Stomach smooth muscle (tissue), 2 donors: ENCODE data around the gene WDR83.
"Not testable (repeated sequence)": the region's sequence is repeated elsewhere in the genome, so short reads cannot be mapped to it uniquely, and the experiment has no call there.

Experiments
- H3K27ac ChIP-seq: one replicate; pipeline ENCODE4 v1.7.0; 2013; ENCODE audit warnings: mild to moderate bottlenecking, low read length, inconsistent platforms
- H3K27me3 ChIP-seq, 2 donors: one replicate each; pipeline ENCODE4 v1.7.0; 2013; ENCODE audit warnings: low read length in 2 of 2; ENCODE audit not compliant: insufficient read depth in 2 of 2, control insufficient read depth in 1 of 2
- H3K36me3 ChIP-seq, 2 donors: one replicate each; pipeline ENCODE4 v1.7.0; 2013; ENCODE audit warnings: low read length in 2 of 2; ENCODE audit not compliant: control insufficient read depth in 2 of 2, insufficient read depth in 2 of 2
- H3K4me1 ChIP-seq: one replicate; pipeline ENCODE4 v1.7.0; 2013; ENCODE audit warnings: low read length; ENCODE audit not compliant: control insufficient read depth, insufficient read depth
- H3K4me3 ChIP-seq, 2 donors: one replicate each; pipeline ENCODE4 v1.7.0; 2013; ENCODE audit warnings: low read length in 2 of 2
- H3K9ac ChIP-seq, 2 donors: one replicate each; pipeline ENCODE4 v1.7.0; 2013; ENCODE audit warnings: low read length in 2 of 2, mild to moderate bottlenecking in 1 of 2
- H3K9me3 ChIP-seq, 2 donors: one replicate each; pipeline ENCODE4 v1.7.0; 2013; ENCODE audit warnings: low read length in 2 of 2; ENCODE audit not compliant: control insufficient read depth in 2 of 2
- donor health status: healthy.
- donor health status: Pancreatic carcinoma.

The WDR83 gene

DNA sequence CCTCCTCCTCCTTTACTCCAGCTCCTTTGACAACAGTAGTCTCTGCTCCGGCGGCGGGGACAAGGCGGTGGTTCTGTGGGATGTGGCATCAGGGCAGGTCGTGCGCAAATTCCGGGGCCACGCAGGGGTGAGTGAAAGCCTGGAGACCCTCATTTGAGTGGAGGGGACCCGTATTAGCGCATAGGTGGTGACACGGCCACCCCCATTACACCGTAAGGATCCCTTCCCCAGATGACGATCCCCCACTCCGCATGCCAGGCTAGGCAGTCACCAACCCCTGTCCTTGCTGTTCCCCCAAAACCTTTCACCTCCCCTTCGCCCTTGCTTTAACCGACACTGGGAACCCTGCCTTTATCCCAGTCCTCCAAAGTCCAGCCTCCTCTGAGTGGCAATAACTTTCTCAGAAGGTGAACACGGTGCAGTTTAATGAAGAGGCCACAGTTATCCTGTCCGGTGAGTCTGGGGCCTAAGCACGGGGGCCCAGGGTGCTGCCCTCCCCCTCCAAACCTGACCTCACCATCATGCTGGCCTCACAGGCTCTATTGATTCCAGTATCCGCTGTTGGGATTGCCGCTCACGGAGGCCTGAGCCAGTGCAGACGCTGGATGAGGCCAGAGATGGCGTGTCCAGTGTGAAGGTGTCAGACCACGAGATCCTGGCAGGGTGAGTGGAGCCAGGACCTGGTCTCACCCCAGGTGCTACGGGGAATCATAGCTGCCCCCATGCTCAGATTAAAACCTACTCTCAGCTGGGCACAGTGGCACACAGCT, 3.7 kb downstream of the WDR83 start:
- no peaks in the 10 kb centered on the region for H3K27me3 ChIP-seq
- no peaks in the 10 kb centered on the region for H3K9me3 ChIP-seq
- peaks cover 41% of the 10 kb centered on the region for H3K4me1 ChIP-seq
- H3K27ac ChIP-seq, result peak overlapping the region; percentile 95
- H3K4me3 ChIP-seq, result peak overlapping the region; percentile 92 to 97
- H3K9ac ChIP-seq, result peak overlapping the region; percentile 89 to 95
- H3K36me3 ChIP-seq, result peaks cover 12 to 20% of the 10 kb centered on the region in 2 donors

DNA sequence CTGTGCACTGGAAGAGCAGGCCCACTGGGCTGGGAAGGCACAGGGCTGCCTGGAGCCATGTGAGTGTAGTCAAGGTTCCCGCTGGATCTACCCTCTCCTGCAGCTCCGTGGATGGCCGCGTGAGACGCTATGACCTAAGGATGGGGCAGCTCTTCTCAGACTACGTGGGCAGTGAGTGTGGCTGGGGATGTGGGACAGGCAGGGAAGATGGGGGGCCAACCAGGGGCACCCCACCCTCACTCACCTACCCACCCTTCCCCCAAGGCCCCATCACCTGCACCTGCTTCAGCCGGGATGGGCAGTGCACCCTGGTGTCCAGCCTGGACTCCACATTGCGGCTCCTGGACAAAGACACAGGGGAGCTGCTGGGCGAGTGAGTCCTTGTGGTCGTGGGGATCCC, 6.1 kb downstream of the WDR83 start:
- H3K27ac ChIP-seq, result no peak overlapping the region

DNA sequence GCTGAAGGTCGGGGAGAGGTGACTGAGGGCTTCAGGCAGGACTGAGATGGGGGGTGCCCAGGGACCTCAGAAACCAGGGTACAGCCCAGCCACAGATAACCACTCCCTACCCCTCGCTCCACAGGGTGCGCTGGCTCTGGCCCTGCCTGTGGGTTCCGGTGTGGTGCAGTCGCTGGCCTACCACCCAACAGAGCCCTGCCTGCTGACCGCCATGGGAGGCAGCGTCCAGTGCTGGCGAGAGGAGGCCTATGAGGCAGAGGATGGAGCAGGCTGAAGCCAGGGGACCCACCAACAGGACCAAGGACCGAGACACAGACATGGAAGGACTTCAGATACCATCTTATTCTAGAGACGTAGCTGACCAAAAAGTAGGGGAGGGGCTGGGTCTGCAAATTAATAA, 8.8 kb downstream of the WDR83 start:
- Histone ChIP-seq H3K27ac (no peak overlapping the region), H3K4me1 (peaks cover 17% of the 10 kb centered on the region), H3K9me3 (no peaks in the 10 kb centered on the region), H3K27me3 (no peaks in the 10 kb centered on the region), H3K9ac (no peak overlapping the region), H3K4me3 (no peak overlapping the region), H3K36me3 (peaks cover 38 to 53% of the 10 kb centered on the region in 2 donors)

More for the DNA sequence above, 6.1 kb downstream of the WDR83 start:
- H3K9me3 ChIP-seq, result no peaks in the 10 kb centered on the region
- peaks cover 26% of the 10 kb centered on the region for H3K4me1 ChIP-seq
- H3K4me3 ChIP-seq, result no peak overlapping the region
- no peak overlapping the region for H3K9ac ChIP-seq
- no peaks in the 10 kb centered on the region for H3K27me3 ChIP-seq
- H3K36me3 ChIP-seq, result peaks cover 27 to 38% of the 10 kb centered on the region in 2 donors

DNA sequence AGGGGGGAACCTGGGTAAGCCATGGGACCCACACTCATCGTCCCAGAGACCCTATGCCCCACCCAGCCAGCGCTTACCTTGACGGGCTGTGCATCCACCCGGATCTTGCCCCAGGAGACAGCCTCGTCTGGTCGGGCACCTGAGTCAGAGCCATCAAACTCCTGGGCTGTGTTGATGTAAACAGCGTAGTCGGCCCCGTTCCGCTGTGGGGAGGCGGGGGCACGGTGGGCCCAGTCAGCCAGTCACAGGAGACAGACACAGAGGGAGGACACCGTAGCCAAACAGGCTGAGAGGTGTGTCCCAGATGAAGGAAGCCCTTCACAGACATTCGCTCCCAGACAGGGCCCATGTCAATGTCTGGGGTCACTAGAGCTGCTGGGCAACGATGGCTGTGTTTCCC, 9.3 kb downstream of the WDR83 start:
- Histone ChIP-seq H3K4me3 (peak overlapping the region in 1 of 2 donors; percentile 22), H3K36me3 (peaks cover 38 to 53% of the 10 kb centered on the region in 2 donors), H3K4me1 (peaks cover 13% of the 10 kb centered on the region), H3K9me3 (no peaks in the 10 kb centered on the region), H3K27ac (no peak overlapping the region), H3K27me3 (no peaks in the 10 kb centered on the region), H3K9ac (no peak overlapping the region)

DNA sequence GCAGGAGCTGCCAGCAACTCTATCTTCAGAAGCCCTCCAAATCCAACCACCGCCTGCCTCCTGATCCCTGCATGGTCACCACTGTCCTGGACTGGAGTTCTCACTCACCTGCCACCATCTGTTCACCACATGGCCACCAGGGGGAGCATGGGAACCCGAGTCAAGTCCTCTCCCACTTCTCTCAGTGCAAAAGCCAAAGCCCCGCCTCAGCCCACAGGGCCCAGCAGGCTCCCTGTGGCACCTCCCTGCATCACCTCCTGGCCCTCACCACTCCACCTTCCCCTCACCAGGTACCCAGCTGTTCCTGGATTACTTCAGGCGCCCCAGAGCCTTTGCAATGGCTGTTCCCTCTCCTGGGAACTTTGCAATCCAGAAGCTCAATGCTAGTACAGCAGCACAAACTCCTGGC, 9.8 kb downstream of the WDR83 start:
- Histone ChIP-seq H3K9ac (no peak overlapping the region), H3K36me3 (peaks cover 38 to 53% of the 10 kb centered on the region in 2 donors), H3K4me1 (peaks cover 13% of the 10 kb centered on the region), H3K9me3 (no peaks in the 10 kb centered on the region), H3K27ac (no peak overlapping the region), H3K4me3 (peak overlapping the region in 1 of 2 donors; percentile 22), H3K27me3 (no peaks in the 10 kb centered on the region)

DNA sequence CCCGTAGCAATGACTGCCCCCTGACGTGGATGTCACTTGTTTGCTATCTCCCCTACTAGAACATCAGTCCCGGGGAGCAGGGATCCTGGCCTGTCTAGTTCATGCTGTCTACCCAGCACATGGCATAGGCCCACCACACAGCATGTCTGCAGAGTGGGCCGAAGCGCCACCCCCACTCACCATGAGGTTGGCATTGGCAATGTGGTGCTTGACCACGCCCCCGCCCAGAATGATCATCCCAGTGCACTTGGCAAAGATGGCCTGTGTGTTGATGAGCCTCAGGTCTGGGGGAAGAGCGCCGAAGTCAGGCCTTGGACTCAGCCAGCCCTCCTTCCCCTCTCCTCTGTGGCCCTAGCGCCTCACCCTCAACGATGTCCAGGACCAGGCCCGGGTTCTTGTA, 10.3 kb downstream of the WDR83 start:
- Histone ChIP-seq H3K27me3 (no peaks in the 10 kb centered on the region), H3K27ac (no peak overlapping the region), H3K4me1 (peaks cover 13% of the 10 kb centered on the region), H3K9ac (no peak overlapping the region), H3K4me3 (no peak overlapping the region), H3K9me3 (no peaks in the 10 kb centered on the region), H3K36me3 (peaks cover 38 to 53% of the 10 kb centered on the region in 2 donors)

DNA sequence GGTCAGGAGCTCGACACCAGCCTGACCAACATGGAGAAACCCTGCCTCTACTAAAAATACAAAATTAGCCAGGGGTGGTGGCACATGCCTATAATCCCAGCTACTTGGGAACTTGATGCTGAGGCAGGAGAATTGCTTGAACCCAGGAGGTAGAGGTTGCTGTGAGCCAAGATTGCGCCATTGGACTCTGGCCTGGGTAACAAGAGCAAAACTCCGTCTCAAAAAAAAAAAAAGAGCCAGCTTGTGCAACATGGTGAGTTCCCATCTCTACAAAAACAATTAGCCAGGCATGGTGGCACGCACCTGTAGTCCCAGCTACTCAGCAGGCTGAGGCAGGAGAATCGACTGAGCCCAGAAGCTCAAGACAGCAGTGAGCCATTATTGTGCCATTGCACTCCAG, 11.4 kb downstream of the WDR83 start:
- H3K4me3 ChIP-seq, H3K27ac ChIP-seq: not testable (repeated sequence)

DNA sequence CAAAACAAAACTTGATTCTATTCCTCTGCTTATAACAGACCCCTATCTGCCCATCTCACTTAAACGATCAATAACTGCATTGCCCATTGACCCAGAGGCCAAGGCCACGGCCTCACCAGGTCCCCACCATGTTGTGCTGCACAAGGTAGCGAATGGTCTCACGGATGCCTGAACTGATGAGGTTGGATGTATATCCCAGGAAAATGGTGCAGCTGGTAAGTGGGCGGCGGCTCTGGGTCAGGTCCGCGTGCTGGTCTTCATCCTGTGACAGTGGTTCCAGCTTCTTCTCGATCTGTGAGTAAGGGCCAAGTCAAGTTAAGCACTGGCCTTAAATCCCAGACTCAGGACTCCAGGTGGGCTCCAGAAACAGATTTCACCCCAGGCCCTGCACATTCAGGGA, 13.4 kb downstream of the WDR83 start:
- Histone ChIP-seq H3K4me3 (no peak overlapping the region), H3K36me3 (peaks cover 25 to 39% of the 10 kb centered on the region in 2 donors), H3K4me1 (peaks cover 13% of the 10 kb centered on the region), H3K9ac (no peak overlapping the region), H3K27me3 (no peaks in the 10 kb centered on the region), H3K27ac (no peak overlapping the region), H3K9me3 (no peaks in the 10 kb centered on the region)

More for the DNA sequence above, 11.4 kb downstream of the WDR83 start:
- H3K9ac ChIP-seq, H3K27me3 ChIP-seq, H3K9me3 ChIP-seq: not testable (repeated sequence)
- H3K36me3 ChIP-seq, result peaks cover 33 to 48% of the 10 kb centered on the region in 2 donors
- H3K4me1 ChIP-seq, result peaks cover 13% of the 10 kb centered on the region

DNA sequence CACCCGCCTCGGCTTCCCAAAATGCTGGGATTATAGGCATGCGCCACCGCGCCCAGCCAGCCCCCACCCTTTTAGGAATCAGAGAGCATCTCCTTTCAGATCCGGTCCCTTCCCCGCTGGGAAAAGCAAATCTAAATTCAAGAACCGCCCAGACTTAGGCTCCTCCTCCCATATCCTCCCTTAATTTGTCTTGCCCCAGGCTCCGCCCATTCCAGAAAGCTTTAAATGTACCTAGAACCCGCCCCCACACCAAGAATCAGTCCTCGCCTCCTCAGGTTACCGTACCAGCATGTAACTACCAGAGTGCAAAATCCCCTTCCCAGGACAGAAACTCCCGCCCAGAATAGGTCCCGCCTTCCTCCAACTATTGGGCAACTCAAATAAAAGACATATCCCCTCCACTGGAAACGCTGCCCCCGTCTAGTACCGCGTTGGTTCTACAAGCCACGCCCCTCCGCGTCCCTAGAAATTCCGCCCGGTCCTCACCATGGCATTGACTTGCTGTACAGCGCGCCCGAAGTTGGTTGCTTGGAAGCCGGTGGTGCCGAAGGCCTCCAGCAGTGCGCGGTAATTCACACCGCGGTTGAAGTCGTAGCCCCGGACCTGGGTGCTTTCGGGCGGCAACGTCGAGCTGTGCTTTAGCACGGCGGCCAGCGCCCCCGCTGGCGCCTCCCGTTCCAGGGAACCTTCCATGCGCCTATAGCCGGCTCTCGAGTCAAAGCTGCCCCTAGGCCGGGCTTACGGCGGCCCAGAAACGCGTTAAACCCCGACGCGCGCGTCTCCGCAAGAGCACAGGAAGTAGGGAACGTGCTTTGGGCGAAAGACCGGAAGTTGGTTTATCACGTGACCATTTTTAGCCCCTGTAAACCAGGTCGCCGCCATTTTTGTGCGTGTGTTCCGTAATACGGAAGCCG, 14.7 kb downstream of the WDR83 start, which contains the start of gene DHPS:
DHPS (minus strand) TSS at position 807 of the 914 bp plus-strand sequence; CDS start at position 693, 114 bp downstream.
- Histone ChIP-seq H3K27me3 (no peaks in the 10 kb centered on the region), H3K36me3 (peaks cover 20 to 28% of the 10 kb centered on the region in 2 donors), H3K9me3 (no peaks in the 10 kb centered on the region), H3K4me1 (peaks cover 12% of the 10 kb centered on the region), H3K27ac (peak within 1 kb of the TSS; percentile 94), H3K4me3 (peak within 1 kb of the TSS; percentile 92 to 98), H3K9ac (peak within 1 kb of the TSS; percentile 90 to 98)

DNA sequence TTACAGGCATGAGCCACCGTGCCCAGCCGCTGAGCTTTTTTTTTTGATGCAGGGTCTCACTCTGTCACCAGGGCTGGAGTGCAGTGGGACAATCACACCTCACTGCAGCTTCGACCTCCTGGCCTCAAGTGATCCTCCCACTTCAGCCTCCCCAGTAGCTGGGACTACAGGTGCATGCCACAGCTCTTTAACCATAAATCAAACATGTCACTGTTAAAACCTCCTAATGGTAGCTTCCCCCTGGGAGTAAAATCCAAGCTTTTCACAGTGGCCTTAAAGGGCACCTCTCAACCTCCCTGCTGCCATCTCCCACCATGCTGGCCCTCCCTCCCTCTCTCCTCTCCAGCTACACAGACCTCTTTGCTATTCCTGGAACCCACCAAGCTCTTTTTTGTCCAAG, 19.2 kb downstream of the WDR83 start:
- H3K27ac ChIP-seq, result no peak overlapping the region
- no peaks in the 10 kb centered on the region for H3K9me3 ChIP-seq
- no peak overlapping the region for H3K4me3 ChIP-seq
- no peak overlapping the region for H3K9ac ChIP-seq
- no peaks in the 10 kb centered on the region for H3K27me3 ChIP-seq
- peaks cover 0 to 2% of the 10 kb centered on the region in 2 donors for H3K36me3 ChIP-seq
- no peaks in the 10 kb centered on the region for H3K4me1 ChIP-seq
